Uterus (tissue), 2 donors: Measurements from ENCODE around the gene EP400.

Experiments
- POLR2A ChIP-seq, 2 donors: fragments of 450-650 bp; IDR thresholded peaks; one replicate each; pipeline ENCODE4 v1.6.1; 2016; ENCODE audit warnings: antibody characterized with exemption in 2 of 2, mild to moderate bottlenecking in 1 of 2, moderate library complexity in 1 of 2
- TF ChIP-seq, protein P1 (sequence below), 4 experiments: fragments of 200-600 bp in 2 of 4; fragments of 450-650 bp in 2 of 4; sonication (generic) in 2 of 4; IDR thresholded peaks; one replicate each; pipeline ENCODE4 v1.5.1; 2016 to 2019; ENCODE audit warnings: antibody characterized with exemption in 4 of 4, mild to moderate bottlenecking in 2 of 4, moderate library complexity in 1 of 4

DNA sequence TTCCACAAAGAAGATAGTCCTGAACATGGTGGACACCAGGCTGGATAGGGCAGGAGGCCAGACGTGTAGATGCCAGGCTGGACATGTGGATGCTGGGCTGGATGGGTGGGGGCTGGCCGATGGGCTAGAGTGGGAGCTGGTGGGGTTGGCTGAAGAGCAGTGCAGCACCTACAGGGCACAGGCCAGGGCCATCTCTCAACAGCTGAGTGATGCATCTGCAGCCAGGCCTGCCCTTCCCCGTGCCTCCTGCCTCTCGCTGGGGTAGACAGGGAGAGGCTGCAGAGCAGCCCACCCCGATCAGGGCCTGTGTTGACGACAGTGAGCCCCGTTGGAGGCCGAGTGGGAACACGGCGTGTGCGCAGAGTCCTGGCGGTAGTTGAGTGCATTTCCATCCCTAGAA lies 39.3 kb downstream of the EP400 start:
- TF ChIP-seq, protein P1, sequence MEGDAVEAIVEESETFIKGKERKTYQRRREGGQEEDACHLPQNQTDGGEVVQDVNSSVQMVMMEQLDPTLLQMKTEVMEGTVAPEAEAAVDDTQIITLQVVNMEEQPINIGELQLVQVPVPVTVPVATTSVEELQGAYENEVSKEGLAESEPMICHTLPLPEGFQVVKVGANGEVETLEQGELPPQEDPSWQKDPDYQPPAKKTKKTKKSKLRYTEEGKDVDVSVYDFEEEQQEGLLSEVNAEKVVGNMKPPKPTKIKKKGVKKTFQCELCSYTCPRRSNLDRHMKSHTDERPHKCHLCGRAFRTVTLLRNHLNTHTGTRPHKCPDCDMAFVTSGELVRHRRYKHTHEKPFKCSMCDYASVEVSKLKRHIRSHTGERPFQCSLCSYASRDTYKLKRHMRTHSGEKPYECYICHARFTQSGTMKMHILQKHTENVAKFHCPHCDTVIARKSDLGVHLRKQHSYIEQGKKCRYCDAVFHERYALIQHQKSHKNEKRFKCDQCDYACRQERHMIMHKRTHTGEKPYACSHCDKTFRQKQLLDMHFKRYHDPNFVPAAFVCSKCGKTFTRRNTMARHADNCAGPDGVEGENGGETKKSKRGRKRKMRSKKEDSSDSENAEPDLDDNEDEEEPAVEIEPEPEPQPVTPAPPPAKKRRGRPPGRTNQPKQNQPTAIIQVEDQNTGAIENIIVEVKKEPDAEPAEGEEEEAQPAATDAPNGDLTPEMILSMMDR (IDR thresholded peaks at IDR 0.05): no peak
- no peak for TF ChIP-seq POLR2A (IDR thresholded peaks at IDR 0.05)
